ENCODE results near the gene METTL6. TPM values are rescaled to one million over a fixed set of nuclear protein-coding genes. Genes with fewer than 3 reads are reported as not detected.

METTL6 gene
- polyA plus RNA-seq, 1 experiment, result 14.4 TPM

GRCh38 chr3:15470261-15470660 is 42.9 kb upstream of the METTL6 start:
- H3K4me3 ChIP-seq (ENCODE audit: low read depth, low read length), result no peak overlapping the region
- TF ChIP-seq CTCF (IDR thresholded peaks at IDR 0.05; ENCODE audit: insufficient read depth, low read depth, low read length), result no peak
- H3K36me3 ChIP-seq (ENCODE audit: control insufficient read depth, insufficient read depth, low read length), result no peaks in the 10 kb centered on the region
- peaks cover 3% of the 10 kb centered on the region; the same call in 1 of the 2 replicates for H3K27me3 ChIP-seq (ENCODE audit: control insufficient read depth, insufficient read depth, low read length)
- POLR2A ChIA-PET, result no interaction called here
- DNase-seq (ENCODE audit: low read depth), result no peak
- CTCF ChIA-PET, result interaction anchor here (0.7 kb wide), 1 partner anchor 27 kb away, joined by 3 read pairs; no protein-coding TSS in a partner anchor

GRCh38 chr3:15467227-15468181 is 40.2 kb upstream of the METTL6 start:
- POLR2A ChIA-PET, result no interaction called here
- CTCF ChIA-PET, result no interaction called here
- no peak for TF ChIP-seq CTCF (IDR thresholded peaks at IDR 0.05; ENCODE audit: insufficient read depth, low read depth, low read length)

GRCh38 chr3:15465876-15466585 is 38.7 kb upstream of the METTL6 start:
- Histone ChIP-seq H3K4me3 (ENCODE audit: low read depth, low read length) (no peak overlapping the region), H3K36me3 (ENCODE audit: control insufficient read depth, insufficient read depth, low read length) (no peaks in the 10 kb centered on the region), H3K27me3 (ENCODE audit: control insufficient read depth, insufficient read depth, low read length) (peaks cover 3% of the 10 kb centered on the region; the same call in 1 of the 2 replicates)
- ChIA-PET CTCF (interaction anchor here (0.7 kb wide), 1 partner anchor 806 kb away, joined by 3 read pairs; no protein-coding TSS in a partner anchor), POLR2A (no interaction called here)
- no peak for DNase-seq (ENCODE audit: low read depth)
- no peak for TF ChIP-seq CTCF (IDR thresholded peaks at IDR 0.05; ENCODE audit: insufficient read depth, low read depth, low read length)

More at GRCh38 chr3:15467227-15468181, 40.2 kb upstream of the METTL6 start:
- peaks cover 3% of the 10 kb centered on the region; the same call in 1 of the 2 replicates for H3K27me3 ChIP-seq (ENCODE audit: control insufficient read depth, insufficient read depth, low read length)
- H3K4me3 ChIP-seq (ENCODE audit: low read depth, low read length), result no peak overlapping the region
- no peaks in the 10 kb centered on the region for H3K36me3 ChIP-seq (ENCODE audit: control insufficient read depth, insufficient read depth, low read length)
- no peak for DNase-seq (ENCODE audit: low read depth)

- no peak for TF ChIP-seq CTCF (IDR thresholded peaks at IDR 0.05; ENCODE audit: insufficient read depth, low read depth, low read length)
- ChIA-PET CTCF (no interaction called here), POLR2A (no interaction called here)
- H3K4me3 ChIP-seq (ENCODE audit: low read depth, low read length), result no peak overlapping the region
- H3K36me3 ChIP-seq (ENCODE audit: control insufficient read depth, insufficient read depth, low read length), result no peaks in the 10 kb centered on the region
- H3K27me3 ChIP-seq (ENCODE audit: control insufficient read depth, insufficient read depth, low read length), result no peaks in the 10 kb centered on the region
- no peak for DNase-seq (ENCODE audit: low read depth)
Measured at GRCh38 chr3:15462451-15462850, 35.1 kb upstream of the METTL6 start.
